Measurements from ENCODE around the gene TCF7L2. TPM values are rescaled to one million over a fixed set of nuclear protein-coding genes. Genes with fewer than 3 reads are reported as not detected.

The TCF7L2 gene
- total RNA-seq, 2 experiments from 2014 or later: 1.3 to 8.5 TPM

GRCh38 chr10:113026679-113027078 is 76.6 kb downstream of the TCF7L2 start:
- H2AFZ ChIP-seq (ENCODE audit: low read length): no peak overlapping the region
- ChIA-PET POLR2A (no interaction called here), CTCF (ENCODE audit: unreplicated experiment) (no interaction called here)
- H3K36me3 ChIP-seq (ENCODE audit: insufficient read depth, low read length): no peaks in the 10 kb centered on the region
- H3K9me3 ChIP-seq (ENCODE audit: low read length): no peaks in the 10 kb centered on the region
- intact Hi-C loops (cut with micrococcal nuclease; ENCODE audit: unreplicated experiment): no loop called here
- H3K27ac ChIP-seq (ENCODE audit: low read depth, low read length, poor library complexity, severe bottlenecking): no peak overlapping the region
- no peaks in the 10 kb centered on the region for H4K20me1 ChIP-seq (ENCODE audit: insufficient read depth, low read length)
- TF ChIP-seq EZH2phosphoT487 (IDR thresholded peaks at IDR 0.05; ENCODE audit: borderline replicate concordance, low read depth, low read length) (no peak), CTCF (conservative IDR thresholded peaks at IDR 0.05; ENCODE audit: low read length) (no peak)
- H3K9me2 ChIP-seq (ENCODE audit: insufficient read depth, low read length): no peaks in the 10 kb centered on the region
- H3K79me2 ChIP-seq (ENCODE audit: insufficient read depth, low read depth, low read length): no peaks in the 10 kb centered on the region
- no peak overlapping the region for H3K4me3 ChIP-seq (ENCODE audit: low read depth, low read length, poor library complexity, severe bottlenecking)
- no peaks in the 10 kb centered on the region for H3K4me1 ChIP-seq (ENCODE audit: insufficient read depth, low read length, poor library complexity, severe bottlenecking)
- BruUV-seq (replicated peaks): no TSS peak
- no peak overlapping the region for H3K4me2 ChIP-seq (ENCODE audit: low read length)
- no peak for DNase-seq (ENCODE audit: low spot score)

GRCh38 chr10:113027230-113027573 is 77.2 kb downstream of the TCF7L2 start:
- CTCF ChIA-PET (ENCODE audit: unreplicated experiment): no interaction called here
- no peak for DNase-seq (ENCODE audit: low spot score)
- H3K79me2 ChIP-seq (ENCODE audit: insufficient read depth, low read depth, low read length): no peaks in the 10 kb centered on the region

More at GRCh38 chr10:113027230-113027573, 77.2 kb downstream of the TCF7L2 start:
- TF ChIP-seq CTCF (conservative IDR thresholded peaks at IDR 0.05; ENCODE audit: low read length) (no peak), EZH2phosphoT487 (IDR thresholded peaks at IDR 0.05; ENCODE audit: borderline replicate concordance, low read depth, low read length) (no peak)
- no peaks in the 10 kb centered on the region for H4K20me1 ChIP-seq (ENCODE audit: insufficient read depth, low read length)
- intact Hi-C loops (cut with micrococcal nuclease; ENCODE audit: unreplicated experiment): no loop called here
- no peak overlapping the region for H3K27ac ChIP-seq (ENCODE audit: low read depth, low read length, poor library complexity, severe bottlenecking)
- BruUV-seq (replicated peaks): no TSS peak
- POLR2A ChIA-PET: no interaction called here
- no peaks in the 10 kb centered on the region for H3K9me3 ChIP-seq (ENCODE audit: low read length)
- no peaks in the 10 kb centered on the region for H3K4me1 ChIP-seq (ENCODE audit: insufficient read depth, low read length, poor library complexity, severe bottlenecking)
- no peak overlapping the region for H2AFZ ChIP-seq (ENCODE audit: low read length)
- H3K9me2 ChIP-seq (ENCODE audit: insufficient read depth, low read length): no peaks in the 10 kb centered on the region
- no peak overlapping the region for H3K4me2 ChIP-seq (ENCODE audit: low read length)
- H3K4me3 ChIP-seq (ENCODE audit: low read depth, low read length, poor library complexity, severe bottlenecking): no peak overlapping the region
- no peaks in the 10 kb centered on the region for H3K36me3 ChIP-seq (ENCODE audit: insufficient read depth, low read length)
